Endothelial cell of umbilical vein (primary cell): ENCODE data around the gene PDE4B.

Experiments
- GATA2 ChIP-seq: IDR thresholded peaks from 2 replicates; pipeline ENCODE4 v1.7.0; 2011; ENCODE audit warnings: low read depth, mild to moderate bottlenecking, moderate library complexity, mixed read lengths, low read length; ENCODE audit not compliant: insufficient read length, insufficient read depth
- MAX ChIP-seq: IDR thresholded peaks from 2 replicates; pipeline ENCODE4 v1.6.1; 2011; ENCODE audit not compliant: insufficient read depth, insufficient read length
- POLR2A ChIP-seq: IDR thresholded peaks from 2 replicates; pipeline ENCODE4 v1.6.1; 2012; ENCODE audit warnings: low read depth, mild to moderate bottlenecking, control low read depth, low read length
- TF ChIP-seq, protein P1 (sequence below), 2 donors: IDR thresholded peaks; 1 replicate in 1 of 2; 2 replicates in 1 of 2; pipeline ENCODE4 v1.5.1; 2011; ENCODE audit warnings: low read length in 2 of 2, mild to moderate bottlenecking in 2 of 2, moderate library complexity in 2 of 2, control low read depth in 1 of 2, inconsistent platforms in 1 of 2, low read depth in 1 of 2; ENCODE audit not compliant: insufficient read depth in 1 of 2; ENCODE audit errors: extremely low read depth in 1 of 2

GRCh38 chr1:66242646-66243547, 450.2 kb downstream of the PDE4B start:
- no peak for TF ChIP-seq POLR2A
- TF ChIP-seq MAX: peak; percentile 45
- peak; percentile 44 for TF ChIP-seq GATA2
- TF ChIP-seq, protein P1, sequence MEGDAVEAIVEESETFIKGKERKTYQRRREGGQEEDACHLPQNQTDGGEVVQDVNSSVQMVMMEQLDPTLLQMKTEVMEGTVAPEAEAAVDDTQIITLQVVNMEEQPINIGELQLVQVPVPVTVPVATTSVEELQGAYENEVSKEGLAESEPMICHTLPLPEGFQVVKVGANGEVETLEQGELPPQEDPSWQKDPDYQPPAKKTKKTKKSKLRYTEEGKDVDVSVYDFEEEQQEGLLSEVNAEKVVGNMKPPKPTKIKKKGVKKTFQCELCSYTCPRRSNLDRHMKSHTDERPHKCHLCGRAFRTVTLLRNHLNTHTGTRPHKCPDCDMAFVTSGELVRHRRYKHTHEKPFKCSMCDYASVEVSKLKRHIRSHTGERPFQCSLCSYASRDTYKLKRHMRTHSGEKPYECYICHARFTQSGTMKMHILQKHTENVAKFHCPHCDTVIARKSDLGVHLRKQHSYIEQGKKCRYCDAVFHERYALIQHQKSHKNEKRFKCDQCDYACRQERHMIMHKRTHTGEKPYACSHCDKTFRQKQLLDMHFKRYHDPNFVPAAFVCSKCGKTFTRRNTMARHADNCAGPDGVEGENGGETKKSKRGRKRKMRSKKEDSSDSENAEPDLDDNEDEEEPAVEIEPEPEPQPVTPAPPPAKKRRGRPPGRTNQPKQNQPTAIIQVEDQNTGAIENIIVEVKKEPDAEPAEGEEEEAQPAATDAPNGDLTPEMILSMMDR (IDR thresholded peaks at IDR 0.05; ENCODE audit: extremely low read depth in 1 of 2, insufficient read depth in 1 of 2, low read depth in 1 of 2, low read length in 2 of 2): peak; percentile 98 to 100
